Measurements from ENCODE around the gene CCDC80.

Gene CCDC80

GRCh38 chr3:112623213-112623612, 17.7 kb downstream of the CCDC80 start:
- Histone ChIP-seq H3K27ac (ENCODE audit: low read depth, low read length) (no peak overlapping the region), H3K27me3 (ENCODE audit: control insufficient read depth, insufficient read depth, low read length) (no peaks in the 10 kb centered on the region), H3K36me3 (ENCODE audit: control insufficient read depth, insufficient read depth, low read length) (no peaks in the 10 kb centered on the region), H3K4me1 (ENCODE audit: control insufficient read depth, insufficient read depth, low read length) (peaks cover 3% of the 10 kb centered on the region), H3K9ac (ENCODE audit: low read length) (no peak overlapping the region), H3K4me3 (ENCODE audit: low read length) (no peak overlapping the region)

GRCh38 chr3:112619295-112619694, 21.6 kb downstream of the CCDC80 start:
- no peak overlapping the region for H3K9ac ChIP-seq (ENCODE audit: low read length)
- peaks cover 2% of the 10 kb centered on the region for H3K36me3 ChIP-seq (ENCODE audit: control insufficient read depth, insufficient read depth, low read length)
- no peak overlapping the region for H3K27ac ChIP-seq (ENCODE audit: low read depth, low read length)

GRCh38 chr3:112617285-112617684, 23.7 kb downstream of the CCDC80 start:
- H3K4me1 ChIP-seq (ENCODE audit: control insufficient read depth, insufficient read depth, low read length) = no peaks in the 10 kb centered on the region
- no peaks in the 10 kb centered on the region for H3K27me3 ChIP-seq (ENCODE audit: control insufficient read depth, insufficient read depth, low read length)
- peaks cover 2% of the 10 kb centered on the region for H3K36me3 ChIP-seq (ENCODE audit: control insufficient read depth, insufficient read depth, low read length)
- H3K9ac ChIP-seq (ENCODE audit: low read length) = no peak overlapping the region
- no peak overlapping the region for H3K27ac ChIP-seq (ENCODE audit: low read depth, low read length)
- no peak overlapping the region for H3K4me3 ChIP-seq (ENCODE audit: low read length)

More at GRCh38 chr3:112619295-112619694, 21.6 kb downstream of the CCDC80 start:
- Histone ChIP-seq H3K4me3 (ENCODE audit: low read length) (no peak overlapping the region), H3K4me1 (ENCODE audit: control insufficient read depth, insufficient read depth, low read length) (no peaks in the 10 kb centered on the region), H3K27me3 (ENCODE audit: control insufficient read depth, insufficient read depth, low read length) (no peaks in the 10 kb centered on the region)

- H3K36me3 ChIP-seq (ENCODE audit: control insufficient read depth, insufficient read depth, low read length) = peaks cover 2% of the 10 kb centered on the region
- no peaks in the 10 kb centered on the region for H3K4me1 ChIP-seq (ENCODE audit: control insufficient read depth, insufficient read depth, low read length)
- H3K27ac ChIP-seq (ENCODE audit: low read depth, low read length) = no peak overlapping the region
- no peak overlapping the region for H3K4me3 ChIP-seq (ENCODE audit: low read length)
- no peak overlapping the region for H3K9ac ChIP-seq (ENCODE audit: low read length)
- no peaks in the 10 kb centered on the region for H3K27me3 ChIP-seq (ENCODE audit: control insufficient read depth, insufficient read depth, low read length)
Observed at GRCh38 chr3:112615989-112616731, 24.8 kb downstream of the CCDC80 start.

GRCh38 chr3:112611752-112612515, 29.0 kb downstream of the CCDC80 start:
- H3K27me3 ChIP-seq (ENCODE audit: control insufficient read depth, insufficient read depth, low read length) = no peaks in the 10 kb centered on the region
- no peak overlapping the region for H3K9ac ChIP-seq (ENCODE audit: low read length)
- H3K36me3 ChIP-seq (ENCODE audit: control insufficient read depth, insufficient read depth, low read length) = peaks cover 2% of the 10 kb centered on the region

GRCh38 chr3:112610121-112610520, 30.8 kb downstream of the CCDC80 start:
- H3K27me3 ChIP-seq (ENCODE audit: control insufficient read depth, insufficient read depth, low read length) = no peaks in the 10 kb centered on the region
- H3K4me3 ChIP-seq (ENCODE audit: low read length) = no peak overlapping the region
- no peak overlapping the region for H3K9ac ChIP-seq (ENCODE audit: low read length)
- H3K4me1 ChIP-seq (ENCODE audit: control insufficient read depth, insufficient read depth, low read length) = no peaks in the 10 kb centered on the region
- H3K27ac ChIP-seq (ENCODE audit: low read depth, low read length) = no peak overlapping the region
- H3K36me3 ChIP-seq (ENCODE audit: control insufficient read depth, insufficient read depth, low read length) = peaks cover 1% of the 10 kb centered on the region

More at GRCh38 chr3:112611752-112612515, 29.0 kb downstream of the CCDC80 start:
- no peaks in the 10 kb centered on the region for H3K4me1 ChIP-seq (ENCODE audit: control insufficient read depth, insufficient read depth, low read length)
- H3K27ac ChIP-seq (ENCODE audit: low read depth, low read length) = no peak overlapping the region
- no peak overlapping the region for H3K4me3 ChIP-seq (ENCODE audit: low read length)

- H3K9ac ChIP-seq (ENCODE audit: low read length) = no peak overlapping the region
- H3K4me3 ChIP-seq (ENCODE audit: low read length) = no peak overlapping the region
- H3K27me3 ChIP-seq (ENCODE audit: control insufficient read depth, insufficient read depth, low read length) = no peaks in the 10 kb centered on the region
- H3K27ac ChIP-seq (ENCODE audit: low read depth, low read length) = no peak overlapping the region
- H3K36me3 ChIP-seq (ENCODE audit: control insufficient read depth, insufficient read depth, low read length) = no peaks in the 10 kb centered on the region
- H3K4me1 ChIP-seq (ENCODE audit: control insufficient read depth, insufficient read depth, low read length) = no peaks in the 10 kb centered on the region
Observed at GRCh38 chr3:112607863-112608262, 33.1 kb downstream of the CCDC80 start.

GRCh38 chr3:112606098-112606497, 34.8 kb downstream of the CCDC80 start:
- no peaks in the 10 kb centered on the region for H3K27me3 ChIP-seq (ENCODE audit: control insufficient read depth, insufficient read depth, low read length)
- no peaks in the 10 kb centered on the region for H3K4me1 ChIP-seq (ENCODE audit: control insufficient read depth, insufficient read depth, low read length)
- no peak overlapping the region for H3K4me3 ChIP-seq (ENCODE audit: low read length)
- no peaks in the 10 kb centered on the region for H3K36me3 ChIP-seq (ENCODE audit: control insufficient read depth, insufficient read depth, low read length)
- H3K27ac ChIP-seq (ENCODE audit: low read depth, low read length) = no peak overlapping the region
- H3K9ac ChIP-seq (ENCODE audit: low read length) = no peak overlapping the region

GRCh38 chr3:112605285-112605684, 35.7 kb downstream of the CCDC80 start:
- H3K36me3 ChIP-seq (ENCODE audit: control insufficient read depth, insufficient read depth, low read length) = no peaks in the 10 kb centered on the region
- H3K4me1 ChIP-seq (ENCODE audit: control insufficient read depth, insufficient read depth, low read length) = no peaks in the 10 kb centered on the region
- H3K27me3 ChIP-seq (ENCODE audit: control insufficient read depth, insufficient read depth, low read length) = no peaks in the 10 kb centered on the region
- no peak overlapping the region for H3K9ac ChIP-seq (ENCODE audit: low read length)
- no peak overlapping the region for H3K27ac ChIP-seq (ENCODE audit: low read depth, low read length)
- no peak overlapping the region for H3K4me3 ChIP-seq (ENCODE audit: low read length)

GRCh38 chr3:112604536-112604935, 36.4 kb downstream of the CCDC80 start:
- Histone ChIP-seq H3K9ac (ENCODE audit: low read length) (no peak overlapping the region), H3K4me3 (ENCODE audit: low read length) (no peak overlapping the region), H3K27me3 (ENCODE audit: control insufficient read depth, insufficient read depth, low read length) (no peaks in the 10 kb centered on the region), H3K4me1 (ENCODE audit: control insufficient read depth, insufficient read depth, low read length) (no peaks in the 10 kb centered on the region), H3K27ac (ENCODE audit: low read depth, low read length) (no peak overlapping the region), H3K36me3 (ENCODE audit: control insufficient read depth, insufficient read depth, low read length) (no peaks in the 10 kb centered on the region)

- H3K4me3 ChIP-seq (ENCODE audit: low read length) = no peak overlapping the region
- no peak overlapping the region for H3K9ac ChIP-seq (ENCODE audit: low read length)
- no peaks in the 10 kb centered on the region for H3K36me3 ChIP-seq (ENCODE audit: control insufficient read depth, insufficient read depth, low read length)
- no peaks in the 10 kb centered on the region for H3K27me3 ChIP-seq (ENCODE audit: control insufficient read depth, insufficient read depth, low read length)
- H3K4me1 ChIP-seq (ENCODE audit: control insufficient read depth, insufficient read depth, low read length) = no peaks in the 10 kb centered on the region
- no peak overlapping the region for H3K27ac ChIP-seq (ENCODE audit: low read depth, low read length)
Observed at GRCh38 chr3:112602217-112602838, 38.6 kb downstream of the CCDC80 start.

GRCh38 chr3:112598731-112599130, 42.2 kb downstream of the CCDC80 start:
- no peaks in the 10 kb centered on the region for H3K27me3 ChIP-seq (ENCODE audit: control insufficient read depth, insufficient read depth, low read length)
- H3K4me1 ChIP-seq (ENCODE audit: control insufficient read depth, insufficient read depth, low read length) = no peaks in the 10 kb centered on the region
- no peaks in the 10 kb centered on the region for H3K36me3 ChIP-seq (ENCODE audit: control insufficient read depth, insufficient read depth, low read length)
- no peak overlapping the region for H3K4me3 ChIP-seq (ENCODE audit: low read length)
- no peak overlapping the region for H3K27ac ChIP-seq (ENCODE audit: low read depth, low read length)
- no peak overlapping the region for H3K9ac ChIP-seq (ENCODE audit: low read length)

Measured in rectal smooth muscle tissue (tissue), 1 donor.